OCI-LY3 (cell line): ENCODE measurements around the gene SLC12A5.

Source experiments
- H2AFZ ChIP-seq: fragments of 200-600, 300-600 bp; shearing (Covaris generic); 2 replicates; pipeline ENCODE4 v1.6.0; 2014; ENCODE audit warnings: antibody characterized with exemption, low read depth, low read length
- H3K27ac ChIP-seq: fragments of 200-600, 300-600 bp; sonication (generic); 2 replicates; pipeline ENCODE4 v1.5.1; 2014; ENCODE audit warnings: mild to moderate bottlenecking, low read length, moderate library complexity, mixed read lengths
- H3K27me3 ChIP-seq: fragments of 200-600, 300-600 bp; sonication (generic); 2 replicates; pipeline ENCODE4 v1.6.1; 2014; ENCODE audit warnings: low read depth, low read length, mixed read lengths
- H3K36me3 ChIP-seq: fragments of 200-600, 300-600 bp; sonication (generic); replicated peaks from 2 replicates; pipeline ENCODE3; 2014; ENCODE audit warnings: low read depth, low read length, mixed read lengths
- H3K4me1 ChIP-seq: fragments of 300-600, 200-600 bp; sonication (generic); 2 replicates; pipeline ENCODE4 v1.6.1; 2014; ENCODE audit warnings: low read length, mixed read lengths
- H3K4me2 ChIP-seq: fragments of 200-600, 300-600 bp; sonication (generic); 2 replicates; pipeline ENCODE4 v1.6.1; 2014; ENCODE audit warnings: low read length, mixed read lengths
- H3K4me3 ChIP-seq: fragments of 300-600, 200-600 bp; sonication (generic); 2 replicates; pipeline ENCODE4 v1.5.1; 2014; ENCODE audit warnings: antibody characterized with exemption, mild to moderate bottlenecking, low read length, moderate library complexity
- H3K79me2 ChIP-seq: fragments of 300-600, 200-600 bp; shearing (Covaris generic); 2 replicates; pipeline ENCODE4 v1.6.1; 2014; ENCODE audit warnings: mild to moderate bottlenecking, low read length, mixed read lengths
- H3K9ac ChIP-seq: fragments of 300-600, 200-600 bp; shearing (Covaris generic); 2 replicates; pipeline ENCODE4 v1.6.0; 2014; ENCODE audit warnings: mild to moderate bottlenecking, low read length, moderate library complexity
- H3K9me3 ChIP-seq: fragments of 200-600, 300-600 bp; shearing (Covaris generic); 2 replicates; pipeline ENCODE4 v1.6.1; 2014; ENCODE audit warnings: low read length, mixed read lengths; ENCODE audit not compliant: insufficient read depth
- H4K20me1 ChIP-seq: fragments of 200-600, 300-600 bp; sonication (generic); 2 replicates; pipeline ENCODE4 v1.6.1; 2016; ENCODE audit warnings: low read length, mixed read lengths; ENCODE audit not compliant: insufficient read depth
- EZH2phosphoT487 ChIP-seq: fragments of 200-600 bp; shearing (Covaris generic); IDR thresholded peaks from 2 replicates; pipeline ENCODE4 v1.6.1; 2018; ENCODE audit warnings: antibody characterized with exemption, mixed run types, low read depth
- TF ChIP-seq, protein P1 (sequence below): fragments of 200-600, 300-600 bp; sonication (generic); IDR thresholded peaks from 2 replicates; pipeline ENCODE4 v1.5.1; 2014; ENCODE audit warnings: antibody characterized with exemption, low read length, low read depth

SLC12A5 gene

DNA sequence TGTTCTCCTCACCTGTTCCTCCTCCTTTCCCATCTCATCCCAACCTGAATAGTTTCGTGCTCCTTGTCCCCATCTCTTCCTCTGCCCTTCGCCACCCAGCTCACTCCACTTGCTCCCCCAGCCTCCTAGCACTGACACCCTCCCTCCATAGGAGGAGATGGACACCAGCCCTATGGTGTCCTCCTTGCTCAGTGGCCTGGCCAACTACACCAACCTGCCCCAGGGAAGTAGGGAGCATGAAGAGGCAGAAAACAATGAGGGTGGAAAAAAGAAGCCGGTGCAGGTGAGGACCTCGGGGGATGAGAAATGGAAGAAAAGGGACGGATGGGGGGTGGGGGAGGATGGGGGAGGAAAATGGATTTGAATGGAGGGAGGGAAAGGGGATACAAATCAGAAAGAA lies 6.2 kb downstream of the SLC12A5 start:
- no peak overlapping the region for H3K4me2 ChIP-seq
- TF ChIP-seq, protein P1, sequence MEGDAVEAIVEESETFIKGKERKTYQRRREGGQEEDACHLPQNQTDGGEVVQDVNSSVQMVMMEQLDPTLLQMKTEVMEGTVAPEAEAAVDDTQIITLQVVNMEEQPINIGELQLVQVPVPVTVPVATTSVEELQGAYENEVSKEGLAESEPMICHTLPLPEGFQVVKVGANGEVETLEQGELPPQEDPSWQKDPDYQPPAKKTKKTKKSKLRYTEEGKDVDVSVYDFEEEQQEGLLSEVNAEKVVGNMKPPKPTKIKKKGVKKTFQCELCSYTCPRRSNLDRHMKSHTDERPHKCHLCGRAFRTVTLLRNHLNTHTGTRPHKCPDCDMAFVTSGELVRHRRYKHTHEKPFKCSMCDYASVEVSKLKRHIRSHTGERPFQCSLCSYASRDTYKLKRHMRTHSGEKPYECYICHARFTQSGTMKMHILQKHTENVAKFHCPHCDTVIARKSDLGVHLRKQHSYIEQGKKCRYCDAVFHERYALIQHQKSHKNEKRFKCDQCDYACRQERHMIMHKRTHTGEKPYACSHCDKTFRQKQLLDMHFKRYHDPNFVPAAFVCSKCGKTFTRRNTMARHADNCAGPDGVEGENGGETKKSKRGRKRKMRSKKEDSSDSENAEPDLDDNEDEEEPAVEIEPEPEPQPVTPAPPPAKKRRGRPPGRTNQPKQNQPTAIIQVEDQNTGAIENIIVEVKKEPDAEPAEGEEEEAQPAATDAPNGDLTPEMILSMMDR: no peak
- TF ChIP-seq EZH2phosphoT487: no peak
- peaks cover 55% of the 10 kb centered on the region for H3K27me3 ChIP-seq
- H3K4me1 ChIP-seq: no peaks in the 10 kb centered on the region
- H2AFZ ChIP-seq: no peak overlapping the region
- H3K9ac ChIP-seq: no peak overlapping the region
- peaks cover 32% of the 10 kb centered on the region for H4K20me1 ChIP-seq
- H3K4me3 ChIP-seq: no peak overlapping the region
- H3K9me3 ChIP-seq: no peaks in the 10 kb centered on the region
- H3K79me2 ChIP-seq: no peaks in the 10 kb centered on the region
- H3K27ac ChIP-seq: no peak overlapping the region
- H3K36me3 ChIP-seq: no peaks in the 10 kb centered on the region

DNA sequence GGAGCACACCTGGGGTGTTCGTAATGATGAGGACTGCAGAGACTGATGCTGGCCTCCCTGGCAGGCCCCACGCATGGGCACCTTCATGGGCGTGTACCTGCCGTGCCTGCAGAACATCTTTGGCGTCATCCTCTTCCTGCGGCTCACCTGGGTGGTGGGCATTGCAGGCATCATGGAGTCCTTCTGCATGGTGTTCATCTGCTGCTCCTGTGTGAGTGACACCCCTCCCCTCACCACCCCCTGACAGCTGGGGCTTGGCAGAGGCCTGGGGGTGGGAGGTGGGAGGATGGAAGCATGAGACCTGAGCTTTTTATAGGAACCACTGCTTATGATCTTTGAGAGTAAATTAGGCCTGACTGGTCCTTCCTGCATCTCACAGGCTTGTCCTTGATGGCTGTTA lies 6.7 kb downstream of the SLC12A5 start:
- H3K36me3 ChIP-seq: no peaks in the 10 kb centered on the region
- H3K4me1 ChIP-seq: no peaks in the 10 kb centered on the region
- H3K79me2 ChIP-seq: no peaks in the 10 kb centered on the region
- H3K27me3 ChIP-seq: peaks cover 55% of the 10 kb centered on the region
- no peaks in the 10 kb centered on the region for H3K9me3 ChIP-seq
- H3K9ac ChIP-seq: no peak overlapping the region
- no peak overlapping the region for H3K4me3 ChIP-seq
- no peak overlapping the region for H2AFZ ChIP-seq
- H3K4me2 ChIP-seq: no peak overlapping the region
- TF ChIP-seq, protein P1: no peak
- no peak for TF ChIP-seq EZH2phosphoT487
- H3K27ac ChIP-seq: no peak overlapping the region
- peaks cover 32% of the 10 kb centered on the region for H4K20me1 ChIP-seq

DNA sequence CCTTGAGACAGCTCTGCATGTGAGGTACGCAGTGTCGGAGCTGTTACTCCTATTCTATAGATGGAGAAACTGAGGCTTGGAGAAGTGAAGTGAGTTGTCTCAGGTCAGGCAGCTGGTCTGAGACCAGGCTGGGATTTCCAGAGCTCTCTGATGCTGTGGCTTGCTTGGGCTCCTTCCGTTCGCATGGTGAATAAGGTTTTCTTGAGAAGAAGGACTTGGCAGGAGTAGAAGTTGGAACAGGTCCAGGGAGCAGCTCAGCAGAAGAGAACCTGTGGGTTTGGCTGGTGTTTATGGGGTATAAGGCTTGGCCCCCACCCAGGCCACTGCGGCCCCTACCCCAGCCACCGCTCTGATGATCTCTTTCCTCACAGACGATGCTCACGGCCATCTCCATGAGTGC lies 7.4 kb downstream of the SLC12A5 start:
- Histone ChIP-seq H3K4me3 (no peak overlapping the region), H3K27ac (no peak overlapping the region), H3K36me3 (no peaks in the 10 kb centered on the region), H4K20me1 (peaks cover 27% of the 10 kb centered on the region), H3K27me3 (peaks cover 55% of the 10 kb centered on the region), H3K79me2 (no peaks in the 10 kb centered on the region), H3K9ac (no peak overlapping the region), H2AFZ (no peak overlapping the region), H3K4me1 (no peaks in the 10 kb centered on the region), H3K4me2 (no peak overlapping the region), H3K9me3 (no peaks in the 10 kb centered on the region)
- TF ChIP-seq, protein P1: no peak
- no peak for TF ChIP-seq EZH2phosphoT487

DNA sequence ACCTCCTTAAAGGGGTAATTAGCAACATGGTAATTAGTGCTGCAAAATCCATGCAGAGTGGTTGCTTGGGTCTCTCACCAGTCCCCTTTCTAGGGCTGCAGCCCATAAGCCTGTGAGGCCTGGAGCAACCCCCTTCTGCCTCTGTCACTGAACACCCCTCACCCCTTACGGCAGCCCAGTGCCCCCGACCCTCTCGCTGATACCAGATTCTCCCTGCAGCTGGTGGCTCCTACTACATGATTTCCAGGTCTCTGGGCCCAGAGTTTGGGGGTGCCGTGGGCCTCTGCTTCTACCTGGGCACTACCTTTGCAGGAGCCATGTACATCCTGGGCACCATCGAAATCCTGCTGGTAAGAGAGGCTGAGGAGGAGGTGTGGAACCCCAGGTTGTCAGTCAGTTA lies 8.0 kb downstream of the SLC12A5 start:
- H2AFZ ChIP-seq: no peak overlapping the region
- H3K27me3 ChIP-seq: peaks cover 61% of the 10 kb centered on the region
- peaks cover 25% of the 10 kb centered on the region for H4K20me1 ChIP-seq
- H3K27ac ChIP-seq: no peak overlapping the region
- TF ChIP-seq, protein P1: no peak
- no peak for TF ChIP-seq EZH2phosphoT487
- H3K36me3 ChIP-seq: no peaks in the 10 kb centered on the region
- no peaks in the 10 kb centered on the region for H3K9me3 ChIP-seq
- H3K4me3 ChIP-seq: no peak overlapping the region
- no peak overlapping the region for H3K4me2 ChIP-seq
- no peak overlapping the region for H3K9ac ChIP-seq
- H3K4me1 ChIP-seq: no peaks in the 10 kb centered on the region
- no peaks in the 10 kb centered on the region for H3K79me2 ChIP-seq
